ENCODE measurements around the gene SGK1. TPM values are rescaled to one million over a fixed set of nuclear protein-coding genes. Genes with fewer than 3 reads are reported as not detected.

Gene SGK1
- total RNA-seq, 1 donor from 2014 or later: 94.3 TPM

DNA sequence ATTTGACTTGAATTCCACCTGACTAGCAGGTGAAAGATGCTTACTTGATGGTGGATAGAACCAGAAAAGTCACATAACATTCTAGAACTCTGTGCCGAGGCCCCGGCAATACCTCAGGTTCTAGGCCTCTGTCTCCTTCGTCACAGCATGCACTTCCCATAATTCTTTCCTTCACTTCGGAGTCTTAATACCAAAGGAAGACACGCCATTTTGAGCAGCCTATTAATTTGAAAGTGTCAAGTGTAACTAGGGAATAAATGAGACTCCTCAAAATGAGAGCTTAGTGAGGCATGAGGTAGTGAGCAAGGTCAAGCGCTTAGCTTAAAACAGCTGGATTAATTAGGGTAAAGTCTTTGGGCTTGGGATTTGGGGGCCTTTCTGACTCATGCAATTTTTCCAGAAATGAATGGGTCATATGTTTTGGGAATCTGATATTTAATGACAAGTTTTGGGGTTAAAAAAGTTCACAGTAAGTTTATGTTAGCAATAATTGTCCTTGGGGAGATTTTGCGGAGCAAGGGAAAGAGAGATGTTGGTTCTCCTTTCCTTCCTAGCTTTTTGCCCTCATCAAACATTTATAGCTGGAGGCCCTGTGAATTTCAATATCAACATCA lies 29.1 kb upstream of the SGK1 start:
- no peaks in the 10 kb centered on the region for H3K27me3 ChIP-seq (ENCODE audit: control insufficient read depth, insufficient read depth, low read length)
- no peak for DNase-seq (ENCODE audit: low read depth)
- TF ChIP-seq, protein P1, sequence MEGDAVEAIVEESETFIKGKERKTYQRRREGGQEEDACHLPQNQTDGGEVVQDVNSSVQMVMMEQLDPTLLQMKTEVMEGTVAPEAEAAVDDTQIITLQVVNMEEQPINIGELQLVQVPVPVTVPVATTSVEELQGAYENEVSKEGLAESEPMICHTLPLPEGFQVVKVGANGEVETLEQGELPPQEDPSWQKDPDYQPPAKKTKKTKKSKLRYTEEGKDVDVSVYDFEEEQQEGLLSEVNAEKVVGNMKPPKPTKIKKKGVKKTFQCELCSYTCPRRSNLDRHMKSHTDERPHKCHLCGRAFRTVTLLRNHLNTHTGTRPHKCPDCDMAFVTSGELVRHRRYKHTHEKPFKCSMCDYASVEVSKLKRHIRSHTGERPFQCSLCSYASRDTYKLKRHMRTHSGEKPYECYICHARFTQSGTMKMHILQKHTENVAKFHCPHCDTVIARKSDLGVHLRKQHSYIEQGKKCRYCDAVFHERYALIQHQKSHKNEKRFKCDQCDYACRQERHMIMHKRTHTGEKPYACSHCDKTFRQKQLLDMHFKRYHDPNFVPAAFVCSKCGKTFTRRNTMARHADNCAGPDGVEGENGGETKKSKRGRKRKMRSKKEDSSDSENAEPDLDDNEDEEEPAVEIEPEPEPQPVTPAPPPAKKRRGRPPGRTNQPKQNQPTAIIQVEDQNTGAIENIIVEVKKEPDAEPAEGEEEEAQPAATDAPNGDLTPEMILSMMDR (IDR thresholded peaks at IDR 0.05; ENCODE audit: insufficient read depth, low read length, poor library complexity, severe bottlenecking): no peak
- no peaks in the 10 kb centered on the region for H3K36me3 ChIP-seq (ENCODE audit: control insufficient read depth, insufficient read depth, low read length)
- H3K4me3 ChIP-seq (ENCODE audit: low read depth, low read length): no peak overlapping the region

DNA sequence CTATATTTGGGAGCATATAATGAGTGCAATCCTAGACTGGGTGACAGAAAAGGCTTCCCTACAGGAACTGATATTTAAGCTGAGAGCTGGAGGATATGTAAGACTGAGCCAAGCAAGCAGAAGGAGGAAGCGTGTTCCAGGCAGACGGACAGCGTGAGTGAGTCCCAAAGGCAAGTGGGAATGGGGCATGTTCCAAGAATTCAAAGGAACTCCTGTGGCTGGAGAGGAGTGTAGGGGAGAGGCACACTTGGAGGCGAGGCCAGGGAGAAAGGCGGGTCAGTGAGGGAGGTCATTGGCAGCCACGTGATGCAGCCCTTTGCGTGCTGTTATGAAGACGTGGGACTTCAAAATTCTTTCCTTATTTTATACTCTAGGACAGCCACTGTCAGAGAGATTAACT lies 27.9 kb upstream of the SGK1 start:
- H3K4me3 ChIP-seq (ENCODE audit: low read depth, low read length): no peak overlapping the region
- H3K27me3 ChIP-seq (ENCODE audit: control insufficient read depth, insufficient read depth, low read length): no peaks in the 10 kb centered on the region
- no peak for DNase-seq (ENCODE audit: low read depth)
- TF ChIP-seq, protein P1 (IDR thresholded peaks at IDR 0.05; ENCODE audit: insufficient read depth, low read length, poor library complexity, severe bottlenecking): no peak
- H3K36me3 ChIP-seq (ENCODE audit: control insufficient read depth, insufficient read depth, low read length): no peaks in the 10 kb centered on the region

DNA sequence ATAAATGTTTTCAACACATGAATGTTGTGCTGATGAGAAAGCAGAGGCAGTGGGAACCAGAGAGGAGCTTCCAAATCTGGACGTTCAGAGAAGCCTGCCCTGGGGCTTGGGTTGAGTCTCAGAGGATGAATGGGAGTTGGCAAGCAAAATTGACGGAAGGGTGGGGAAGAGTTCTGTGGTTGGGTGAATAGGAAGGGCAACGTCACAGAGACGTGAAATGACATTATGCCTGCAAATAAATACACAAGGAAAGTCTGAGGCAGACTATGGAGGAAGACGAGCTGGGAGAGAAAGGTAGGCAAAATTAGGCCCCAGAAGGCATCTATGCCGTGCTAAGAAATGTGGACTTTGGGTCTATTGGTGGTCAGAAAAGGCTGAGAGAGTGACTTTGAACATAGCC lies 25.2 kb upstream of the SGK1 start:
- Histone ChIP-seq H3K36me3 (ENCODE audit: control insufficient read depth, insufficient read depth, low read length) (no peaks in the 10 kb centered on the region), H3K4me3 (ENCODE audit: low read depth, low read length) (no peak overlapping the region), H3K27me3 (ENCODE audit: control insufficient read depth, insufficient read depth, low read length) (no peaks in the 10 kb centered on the region)
- TF ChIP-seq, protein P1 (IDR thresholded peaks at IDR 0.05; ENCODE audit: insufficient read depth, low read length, poor library complexity, severe bottlenecking): no peak
- DNase-seq (ENCODE audit: low read depth): no peak

DNA sequence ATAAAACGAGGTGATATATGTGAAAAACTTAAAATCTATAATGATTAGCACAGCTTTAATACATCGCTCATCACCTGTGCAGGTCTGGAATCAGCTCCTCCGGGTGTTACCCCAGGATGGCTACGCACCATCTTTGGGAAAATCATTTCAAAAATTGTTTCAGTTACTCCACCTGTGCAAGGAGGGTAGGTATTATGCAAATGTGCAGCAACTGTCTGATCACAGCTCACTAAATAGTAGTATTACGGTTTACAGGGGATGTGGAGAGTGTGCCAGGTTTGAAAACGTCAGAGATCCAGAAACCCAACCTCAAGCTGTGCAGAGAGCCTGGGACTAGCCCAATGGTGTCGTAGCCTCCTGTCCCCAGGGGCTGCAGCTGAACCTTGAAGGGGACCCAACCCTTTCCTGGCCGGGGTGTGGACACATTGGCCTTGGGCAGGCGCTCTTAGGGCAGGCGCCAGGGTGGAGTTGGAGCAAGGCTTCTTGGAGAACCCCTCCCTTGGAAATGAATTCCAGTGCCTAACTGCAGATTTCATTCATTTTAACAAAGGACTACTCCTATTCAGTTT lies 24.2 kb upstream of the SGK1 start:
- TF ChIP-seq, protein P1 (IDR thresholded peaks at IDR 0.05; ENCODE audit: insufficient read depth, low read length, poor library complexity, severe bottlenecking): no peak
- no peak for DNase-seq (ENCODE audit: low read depth)
- Histone ChIP-seq H3K27me3 (ENCODE audit: control insufficient read depth, insufficient read depth, low read length) (no peaks in the 10 kb centered on the region), H3K36me3 (ENCODE audit: control insufficient read depth, insufficient read depth, low read length) (no peaks in the 10 kb centered on the region), H3K4me3 (ENCODE audit: low read depth, low read length) (no peak overlapping the region)

DNA sequence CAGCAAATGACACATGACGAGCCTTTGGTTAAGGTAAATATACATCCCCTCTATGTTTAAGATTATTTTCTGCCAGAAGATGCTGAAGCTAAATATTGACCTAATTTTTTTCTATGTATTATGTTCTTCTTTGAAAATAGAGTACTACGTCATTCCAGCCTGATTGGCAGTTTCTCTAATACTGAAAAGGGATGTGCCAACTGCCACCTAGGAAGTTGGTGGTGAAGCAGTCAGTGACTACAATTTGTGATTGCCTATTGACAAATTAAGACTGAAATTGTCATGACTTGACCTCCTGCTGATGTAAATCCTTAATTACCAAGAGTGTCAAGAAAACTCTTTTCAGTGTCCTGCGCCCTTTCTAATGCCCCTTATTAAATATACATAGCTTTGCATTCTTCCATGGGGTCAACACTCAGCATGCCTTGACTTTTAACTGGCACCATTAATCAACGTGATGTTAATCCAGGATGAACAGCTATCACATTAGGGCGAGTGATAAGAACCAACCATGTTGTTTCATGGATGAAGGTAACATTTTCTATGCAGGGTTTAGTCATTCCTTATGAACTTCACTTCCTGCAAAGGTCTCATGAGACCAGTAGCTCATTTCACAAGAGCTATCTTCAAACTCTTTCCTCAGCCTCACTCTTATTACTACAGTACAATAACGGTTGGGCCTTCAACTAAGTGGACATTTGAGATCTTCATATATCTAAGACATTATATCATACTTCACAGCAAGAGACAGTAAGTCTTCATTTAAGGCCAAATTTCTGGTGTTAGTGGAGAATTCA lies 22.5 kb upstream of the SGK1 start:
- no peaks in the 10 kb centered on the region for H3K36me3 ChIP-seq (ENCODE audit: control insufficient read depth, insufficient read depth, low read length)
- DNase-seq (ENCODE audit: low read depth): no peak

More for the DNA sequence above, 22.5 kb upstream of the SGK1 start:
- Histone ChIP-seq H3K27me3 (ENCODE audit: control insufficient read depth, insufficient read depth, low read length) (no peaks in the 10 kb centered on the region), H3K4me3 (ENCODE audit: low read depth, low read length) (no peak overlapping the region)
- TF ChIP-seq, protein P1 (IDR thresholded peaks at IDR 0.05; ENCODE audit: insufficient read depth, low read length, poor library complexity, severe bottlenecking): no peak
